HEK293 (cell line): ENCODE results near the gene ZBTB20.

Source experiments
- CTCF ChIA-PET: fragments of 350-600 bp; formaldehyde crosslinking; extraction: SDS; loops from one replicate; lab custom pipeline; 2021; ENCODE audit warnings: antibody characterized with exemption; lab: Yijun Ruan, JAX
- POLR2A ChIA-PET: fragments of 300-600 bp; formaldehyde crosslinking; extraction: SDS; loops from one replicate; lab custom pipeline; 2020; ENCODE audit warnings: antibody characterized with exemption, inconsistent platforms; lab: Yijun Ruan, JAX
- H3K27ac ChIP-seq: fragments of 200-500 bp; sonication (Bioruptor generic); 2 replicates; pipeline ENCODE4 v1.5.1; 2014; ENCODE audit warnings: low read depth, low read length, control low read depth, inconsistent platforms; ENCODE audit errors: extremely low read depth
- H3K36me3 ChIP-seq, 2 experiments: fragments of 200-500 bp in 1 of 2; sonication (Bioruptor generic) in 1 of 2; 1 replicate in 1 of 2; 2 replicates in 1 of 2; pipeline ENCODE4 v1.5.1; 2014 to 2017; ENCODE audit warnings: inconsistent platforms in 2 of 2, low read length in 2 of 2; ENCODE audit not compliant: control insufficient read depth in 2 of 2, insufficient read depth in 1 of 2
- H3K4me1 ChIP-seq: fragments of 200-500 bp; sonication (Bioruptor generic); 2 replicates; pipeline ENCODE4 v1.5.1; 2014; ENCODE audit warnings: mild to moderate bottlenecking, low read length, inconsistent platforms; ENCODE audit not compliant: control insufficient read depth, insufficient read depth
- H3K4me3 ChIP-seq: 2 replicates; pipeline ENCODE4 v1.5.1; 2011; ENCODE audit warnings: low read depth, mild to moderate bottlenecking, control low read depth, low read length, moderate library complexity
- H3K9me3 ChIP-seq: fragments of 200-500 bp; sonication (Bioruptor generic); 2 replicates; pipeline ENCODE4 v1.5.1; 2014; ENCODE audit warnings: low read depth, low read length, inconsistent platforms; ENCODE audit not compliant: control insufficient read depth, insufficient read depth
- CTCF ChIP-seq: fragments of 450-650 bp; formaldehyde crosslinking; IDR thresholded peaks from 2 replicates; pipeline ENCODE4 v1.5.1; 2016; ENCODE audit warnings: missing biosample characterization, missing genetic modification characterization
- EGR2 ChIP-seq: fragments of 450-650 bp; formaldehyde crosslinking; IDR thresholded peaks from 2 replicates; pipeline ENCODE4 v1.5.1; 2016; ENCODE audit warnings: low read depth, missing biosample characterization, missing genetic modification characterization
- ELK4 ChIP-seq: IDR thresholded peaks from 2 replicates; pipeline ENCODE4 v1.6.1; 2011; ENCODE audit warnings: mild to moderate bottlenecking, low read depth, low read length, borderline replicate concordance
- FEZF1 ChIP-seq: fragments of 450-650 bp; formaldehyde crosslinking; IDR thresholded peaks from 2 replicates; pipeline ENCODE4 v1.5.1; 2016; ENCODE audit warnings: missing biosample characterization, missing genetic modification characterization
- GLI4 ChIP-seq: fragments of 450-650 bp; formaldehyde crosslinking; IDR thresholded peaks from 2 replicates; pipeline ENCODE4 v1.5.1; 2016; ENCODE audit warnings: missing biosample characterization, missing genetic modification characterization
- INSM2 ChIP-seq: fragments of 450-650 bp; formaldehyde crosslinking; IDR thresholded peaks from 2 replicates; pipeline ENCODE4 v1.5.1; 2016; ENCODE audit warnings: missing biosample characterization, missing genetic modification characterization
- PATZ1 ChIP-seq: fragments of 450-650 bp; formaldehyde crosslinking; IDR thresholded peaks from 2 replicates; pipeline ENCODE4 v1.5.1; 2016; ENCODE audit warnings: missing biosample characterization, missing genetic modification characterization
- PBX3 ChIP-seq: sonication (generic); formaldehyde crosslinking; IDR thresholded peaks from 2 replicates; pipeline ENCODE4 v1.8.1; 2022; ENCODE audit warnings: mild to moderate bottlenecking, moderate library complexity, missing genetic modification reagents
- TCF7L2 ChIP-seq: IDR thresholded peaks from 2 replicates; pipeline ENCODE4 v1.6.1; 2011; ENCODE audit warnings: low read depth, mild to moderate bottlenecking, inconsistent platforms, low read length, moderate library complexity, borderline replicate concordance
- ZBTB7A ChIP-seq: fragments of 450-650 bp; formaldehyde crosslinking; IDR thresholded peaks from 2 replicates; pipeline ENCODE4 v1.5.1; 2016; ENCODE audit warnings: low read depth, missing biosample characterization, missing genetic modification characterization
- ZFHX2 ChIP-seq: fragments of 450-650 bp; formaldehyde crosslinking; conservative IDR thresholded peaks from 2 replicates; pipeline ENCODE4 v1.5.1; 2016; ENCODE audit warnings: missing biosample characterization, missing genetic modification characterization
- ZFP69B ChIP-seq: fragments of 450-650 bp; formaldehyde crosslinking; IDR thresholded peaks from 2 replicates; pipeline ENCODE4 v1.5.1; 2016; ENCODE audit warnings: missing biosample characterization, missing genetic modification characterization
- ZNF394 ChIP-seq: fragments of 450-650 bp; formaldehyde crosslinking; IDR thresholded peaks from 2 replicates; pipeline ENCODE4 v1.5.1; 2016; ENCODE audit warnings: missing biosample characterization, missing genetic modification characterization, mild to moderate bottlenecking, moderate library complexity, borderline replicate concordance
- ZNF426 ChIP-seq: fragments of 450-650 bp; formaldehyde crosslinking; IDR thresholded peaks from 2 replicates; pipeline ENCODE4 v1.5.1; 2017; ENCODE audit warnings: missing biosample characterization, missing genetic modification characterization, mild to moderate bottlenecking, inconsistent platforms, moderate library complexity
- ZNF48 ChIP-seq: fragments of 450-650 bp; formaldehyde crosslinking; IDR thresholded peaks from 2 replicates; pipeline ENCODE4 v1.5.1; 2016; ENCODE audit warnings: missing biosample characterization, missing genetic modification characterization
- ZNF560 ChIP-seq: fragments of 450-650 bp; formaldehyde crosslinking; IDR thresholded peaks from 2 replicates; pipeline ENCODE4 v1.5.1; 2017; ENCODE audit warnings: missing biosample characterization, missing genetic modification characterization, borderline replicate concordance
- ZNF658 ChIP-seq: fragments of 450-650 bp; formaldehyde crosslinking; IDR thresholded peaks from 2 replicates; pipeline ENCODE4; 2016; ENCODE audit warnings: missing biosample characterization, missing genetic modification characterization
- ZNF707 ChIP-seq: fragments of 450-650 bp; formaldehyde crosslinking; IDR thresholded peaks from 2 replicates; pipeline ENCODE4 v1.5.1; 2016; ENCODE audit warnings: missing biosample characterization, missing genetic modification characterization
- ZNF768 ChIP-seq: fragments of 450-650 bp; formaldehyde crosslinking; IDR thresholded peaks from 2 replicates; pipeline ENCODE4 v1.5.1; 2018; ENCODE audit warnings: missing biosample characterization, mild to moderate bottlenecking, missing genetic modification characterization
- ZSCAN18 ChIP-seq: fragments of 450-650 bp; formaldehyde crosslinking; IDR thresholded peaks from 2 replicates; pipeline ENCODE4 v1.5.1; 2016; ENCODE audit warnings: missing biosample characterization, missing genetic modification characterization

The ZBTB20 gene

GRCh38 chr3:114496874-114497273 is 650.2 kb downstream of the ZBTB20 start:
- TF ChIP-seq ZFHX2 (peak; percentile 33; the same call in 1 of the 2 replicates), EGR2 (peak; percentile 47), PATZ1 (no peak)
- ChIA-PET POLR2A (no interaction called here), CTCF (interaction anchor here (1.2 kb wide), 1 partner anchor 78 kb away, joined by 3 read pairs; no protein-coding TSS in a partner anchor)
- Histone ChIP-seq H3K4me1 (no peaks in the 10 kb centered on the region), H3K36me3 (no peaks in the 10 kb centered on the region), H3K4me3 (no peak overlapping the region), H3K9me3 (no peaks in the 10 kb centered on the region), H3K27ac (no peak overlapping the region)

- ChIA-PET CTCF (interaction anchor here (0.6 to 1.2 kb wide), 3 partner anchors 21 to 1044 kb away, joined by 3 read pairs; no protein-coding TSS in a partner anchor), POLR2A (no interaction called here)
- H3K4me1 ChIP-seq = no peaks in the 10 kb centered on the region
- no peak overlapping the region for H3K4me3 ChIP-seq
- no peaks in the 10 kb centered on the region for H3K9me3 ChIP-seq
- no peak overlapping the region for H3K27ac ChIP-seq
- TF ChIP-seq ZNF560 (tag by site-specific recombination) = no peak
- no peak for TF ChIP-seq ZBTB7A (tag by site-specific recombination)
- no peak for TF ChIP-seq ZSCAN18 (tag by site-specific recombination)
- no peak for TF ChIP-seq ZNF658 (tag by site-specific recombination)
- TF ChIP-seq ZNF394 (tag by site-specific recombination) = no peak
- TF ChIP-seq ZNF48 (tag by site-specific recombination) = no peak
- TF ChIP-seq ZNF426 = no peak
- no peaks in the 10 kb centered on the region for H3K36me3 ChIP-seq
Measured at GRCh38 chr3:114496466-114496865, 650.6 kb downstream of the ZBTB20 start.

- H3K27ac ChIP-seq = no peak overlapping the region
- no peaks in the 10 kb centered on the region for H3K36me3 ChIP-seq
- no peaks in the 10 kb centered on the region for H3K4me1 ChIP-seq
- POLR2A ChIA-PET = no interaction called here
- CTCF ChIA-PET = interaction anchor here (0.6 to 1.2 kb wide), 3 partner anchors 20 to 1045 kb away, joined by 3 read pairs; no protein-coding TSS in a partner anchor
- no peaks in the 10 kb centered on the region for H3K9me3 ChIP-seq
- no peak overlapping the region for H3K4me3 ChIP-seq
- no peak for TF ChIP-seq GLI4
- TF ChIP-seq CTCF (tag by site-specific recombination) = no peak
- no peak for TF ChIP-seq ZNF707 (tag by site-specific recombination)
- TF ChIP-seq INSM2 (tag by site-specific recombination) = no peak
- no peak for TF ChIP-seq PBX3 (CRISPR knock-in tag)
- no peak for TF ChIP-seq ZFP69B (tag by site-specific recombination)
- TF ChIP-seq FEZF1 = no peak
- no peak for TF ChIP-seq ZNF768 (tag by site-specific recombination)
- no peak for TF ChIP-seq ELK4
- no peak for TF ChIP-seq TCF7L2
Measured at GRCh38 chr3:114496021-114496434, 651.1 kb downstream of the ZBTB20 start.
